ENCODE data around the gene TXNRD2. TPM values are rescaled to one million over a fixed set of nuclear protein-coding genes. Genes with fewer than 3 reads are reported as not detected.

TXNRD2 gene
- total RNA-seq, 1 experiment from 2014 or later, result 23.0 TPM

GRCh38 chr22:19863571-19863970 lies 78.0 kb downstream of the TXNRD2 start:
- H3K4me2 ChIP-seq (ENCODE audit: low read length), result no peak overlapping the region
- no peaks in the 10 kb centered on the region for H3K9me2 ChIP-seq (replicated peaks; ENCODE audit: low read length)
- no peaks in the 10 kb centered on the region for H3K79me2 ChIP-seq (ENCODE audit: low read length)
- CTCF ChIA-PET, result no interaction called here
- H3K36me3 ChIP-seq (ENCODE audit: low read depth, low read length), result no peaks in the 10 kb centered on the region
- H3K27ac ChIP-seq (ENCODE audit: low read length), result no peak overlapping the region
- H3K9ac ChIP-seq (ENCODE audit: low read length), result no peak overlapping the region
- DNase-seq, result no peak
- no peaks in the 10 kb centered on the region for H3K4me1 ChIP-seq (ENCODE audit: insufficient read depth, low read length)
- no peak overlapping the region for H2AFZ ChIP-seq (ENCODE audit: low read length)
- H3F3A ChIP-seq (ENCODE audit: low read length, unreplicated experiment), result no peaks in the 10 kb centered on the region
- ATAC-seq, result no peak
- no peak overlapping the region for H3K4me3 ChIP-seq (ENCODE audit: low read length)
- TF ChIP-seq EZH2 (IDR thresholded peaks at IDR 0.05; ENCODE audit: low read length, unreplicated experiment) (no peak), CTCF (conservative IDR thresholded peaks at IDR 0.05; ENCODE audit: low read depth, low read length) (no peak), EZH2phosphoT487 (IDR thresholded peaks at IDR 0.05; ENCODE audit: borderline replicate concordance, low read length) (no peak)
- no peaks in the 10 kb centered on the region for H3K27me3 ChIP-seq (ENCODE audit: low read length)
- no peaks in the 10 kb centered on the region for H3K9me3 ChIP-seq (ENCODE audit: low read length)
- BruUV-seq (replicated peaks), result no TSS peak
- no peaks in the 10 kb centered on the region for H4K20me1 ChIP-seq (ENCODE audit: low read length)
- POLR2A ChIA-PET (ENCODE audit: unreplicated experiment), result no interaction called here
- intact Hi-C loops (cut with micrococcal nuclease), result no loop called here

- H3K4me2 ChIP-seq (ENCODE audit: low read length), result no peak overlapping the region
- no peaks in the 10 kb centered on the region for H3K79me2 ChIP-seq (ENCODE audit: low read length)
- ChIA-PET POLR2A (ENCODE audit: unreplicated experiment) (no interaction called here), CTCF (no interaction called here)
- DNase-seq (no peak), ATAC-seq (no peak)
- H2AFZ ChIP-seq (ENCODE audit: low read length), result no peak overlapping the region
- H3F3A ChIP-seq (ENCODE audit: low read length, unreplicated experiment), result no peaks in the 10 kb centered on the region
- H3K4me3 ChIP-seq (ENCODE audit: low read length), result no peak overlapping the region
- no peaks in the 10 kb centered on the region for H4K20me1 ChIP-seq (ENCODE audit: low read length)
- no TSS peak for BruUV-seq (replicated peaks)
- H3K4me1 ChIP-seq (ENCODE audit: insufficient read depth, low read length), result no peaks in the 10 kb centered on the region
- H3K9ac ChIP-seq (ENCODE audit: low read length), result no peak overlapping the region
- H3K27me3 ChIP-seq (ENCODE audit: low read length), result no peaks in the 10 kb centered on the region
- no peaks in the 10 kb centered on the region for H3K9me2 ChIP-seq (replicated peaks; ENCODE audit: low read length)
- no peak for TF ChIP-seq CTCF (conservative IDR thresholded peaks at IDR 0.05; ENCODE audit: low read depth, low read length)
- TF ChIP-seq EZH2phosphoT487 (IDR thresholded peaks at IDR 0.05; ENCODE audit: borderline replicate concordance, low read length), result no peak
- no peak for TF ChIP-seq EZH2 (IDR thresholded peaks at IDR 0.05; ENCODE audit: low read length, unreplicated experiment)
- no peaks in the 10 kb centered on the region for H3K36me3 ChIP-seq (ENCODE audit: low read depth, low read length)
- intact Hi-C loops (cut with micrococcal nuclease), result no loop called here
- no peak overlapping the region for H3K27ac ChIP-seq (ENCODE audit: low read length)
- H3K9me3 ChIP-seq (ENCODE audit: low read length), result no peaks in the 10 kb centered on the region
Measured at GRCh38 chr22:19862619-19863246, 78.9 kb downstream of the TXNRD2 start.

- intact Hi-C loops (cut with micrococcal nuclease), result loop anchor here (10.0 kb wide), 1 partner anchor 95 kb away; the partner anchor contains the start of gene TBX1
- H3K36me3 ChIP-seq (ENCODE audit: low read depth, low read length), result no peaks in the 10 kb centered on the region
- H3K9ac ChIP-seq (ENCODE audit: low read length), result no peak overlapping the region
- H3K79me2 ChIP-seq (ENCODE audit: low read length), result peaks cover 13% of the 10 kb centered on the region
- no peak overlapping the region for H3K4me2 ChIP-seq (ENCODE audit: low read length)
- CTCF ChIA-PET, result no interaction called here
- no peaks in the 10 kb centered on the region for H3F3A ChIP-seq (ENCODE audit: low read length, unreplicated experiment)
- BruUV-seq (replicated peaks), result no TSS peak
- TF ChIP-seq EZH2 (IDR thresholded peaks at IDR 0.05; ENCODE audit: low read length, unreplicated experiment), result no peak
- TF ChIP-seq EZH2phosphoT487 (IDR thresholded peaks at IDR 0.05; ENCODE audit: borderline replicate concordance, low read length), result no peak
- no peak for TF ChIP-seq CTCF (conservative IDR thresholded peaks at IDR 0.05; ENCODE audit: low read depth, low read length)
- no peak overlapping the region for H2AFZ ChIP-seq (ENCODE audit: low read length)
- H4K20me1 ChIP-seq (ENCODE audit: low read length), result no peaks in the 10 kb centered on the region
- no peak overlapping the region for H3K4me3 ChIP-seq (ENCODE audit: low read length)
- H3K9me2 ChIP-seq (replicated peaks; ENCODE audit: low read length), result no peaks in the 10 kb centered on the region
- H3K27me3 ChIP-seq (ENCODE audit: low read length), result no peaks in the 10 kb centered on the region
- H3K4me1 ChIP-seq (ENCODE audit: insufficient read depth, low read length), result peaks cover 13% of the 10 kb centered on the region
- no peak overlapping the region for H3K27ac ChIP-seq (ENCODE audit: low read length)
- DNase-seq, result no peak
- POLR2A ChIA-PET (ENCODE audit: unreplicated experiment), result no interaction called here
- ATAC-seq, result no peak
- H3K9me3 ChIP-seq (ENCODE audit: low read length), result no peaks in the 10 kb centered on the region
Measured at GRCh38 chr22:19859861-19860510, 81.6 kb downstream of the TXNRD2 start.

Measured in PC-3 (cell line).